ENCODE results near the gene TRPM8.

TRPM8 gene

GRCh38 chr2:233992513-233993217 lies 75.5 kb downstream of the TRPM8 start:
- no peak for TF ChIP-seq CTCF (IDR thresholded peaks at IDR 0.05; ENCODE audit: low read depth, low read length, missing control alignments)
- in situ Hi-C loops (cut with HindIII; ENCODE audit: low pct_ligation_motif_present, low sequenced_read_pairs) = no loop called here
- no peak for DNase-seq
- Histone ChIP-seq H3K36me3 (replicated peaks) (no peaks in the 10 kb centered on the region), H3K4me3 (ENCODE audit: low read depth, low read length) (no peak overlapping the region), H3K27me3 (replicated peaks) (no peaks in the 10 kb centered on the region), H3K27ac (no peak overlapping the region)

GRCh38 chr2:233993461-233993860 lies 76.3 kb downstream of the TRPM8 start:
- H3K36me3 ChIP-seq (replicated peaks) = no peaks in the 10 kb centered on the region
- H3K27ac ChIP-seq = no peak overlapping the region
- in situ Hi-C loops (cut with HindIII; ENCODE audit: low pct_ligation_motif_present, low sequenced_read_pairs) = no loop called here
- no peak for TF ChIP-seq CTCF (IDR thresholded peaks at IDR 0.05; ENCODE audit: low read depth, low read length, missing control alignments)
- no peak for DNase-seq
- H3K27me3 ChIP-seq (replicated peaks) = no peaks in the 10 kb centered on the region
- H3K4me3 ChIP-seq (ENCODE audit: low read depth, low read length) = no peak overlapping the region

GRCh38 chr2:233994151-233994550 lies 77.0 kb downstream of the TRPM8 start:
- Histone ChIP-seq H3K27ac (no peak overlapping the region), H3K4me3 (ENCODE audit: low read depth, low read length) (no peak overlapping the region), H3K36me3 (replicated peaks) (no peaks in the 10 kb centered on the region), H3K27me3 (replicated peaks) (no peaks in the 10 kb centered on the region)
- in situ Hi-C loops (cut with HindIII; ENCODE audit: low pct_ligation_motif_present, low sequenced_read_pairs) = no loop called here
- TF ChIP-seq CTCF (IDR thresholded peaks at IDR 0.05; ENCODE audit: low read depth, low read length, missing control alignments) = no peak
- no peak for DNase-seq

- H3K36me3 ChIP-seq (replicated peaks) = no peaks in the 10 kb centered on the region
- in situ Hi-C loops (cut with HindIII; ENCODE audit: low pct_ligation_motif_present, low sequenced_read_pairs) = no loop called here
- DNase-seq = no peak
- no peak overlapping the region for H3K27ac ChIP-seq
- no peak for TF ChIP-seq CTCF (IDR thresholded peaks at IDR 0.05; ENCODE audit: low read depth, low read length, missing control alignments)
- H3K4me3 ChIP-seq (ENCODE audit: low read depth, low read length) = no peak overlapping the region
- no peaks in the 10 kb centered on the region for H3K27me3 ChIP-seq (replicated peaks)
Measured at GRCh38 chr2:233996000-233996399, 78.8 kb downstream of the TRPM8 start.

GRCh38 chr2:233996461-233996860 lies 79.3 kb downstream of the TRPM8 start:
- TF ChIP-seq CTCF (IDR thresholded peaks at IDR 0.05; ENCODE audit: low read depth, low read length, missing control alignments) = no peak
- no peaks in the 10 kb centered on the region for H3K36me3 ChIP-seq (replicated peaks)
- no peak overlapping the region for H3K4me3 ChIP-seq (ENCODE audit: low read depth, low read length)
- H3K27me3 ChIP-seq (replicated peaks) = no peaks in the 10 kb centered on the region
- in situ Hi-C loops (cut with HindIII; ENCODE audit: low pct_ligation_motif_present, low sequenced_read_pairs) = no loop called here
- no peak overlapping the region for H3K27ac ChIP-seq
- DNase-seq = no peak

GRCh38 chr2:233997707-233998106 lies 80.5 kb downstream of the TRPM8 start:
- in situ Hi-C loops (cut with HindIII; ENCODE audit: low pct_ligation_motif_present, low sequenced_read_pairs) = no loop called here
- no peaks in the 10 kb centered on the region for H3K27me3 ChIP-seq (replicated peaks)
- no peaks in the 10 kb centered on the region for H3K36me3 ChIP-seq (replicated peaks)
- no peak overlapping the region for H3K27ac ChIP-seq
- H3K4me3 ChIP-seq (ENCODE audit: low read depth, low read length) = no peak overlapping the region
- TF ChIP-seq CTCF (IDR thresholded peaks at IDR 0.05; ENCODE audit: low read depth, low read length, missing control alignments) = no peak
- no peak for DNase-seq
